ENCODE data around the gene SPCS2.
"Not testable (repeated sequence)": the region's sequence is repeated elsewhere in the genome, so short reads cannot be mapped to it uniquely, and the experiment has no call there.

The SPCS2 gene

DNA sequence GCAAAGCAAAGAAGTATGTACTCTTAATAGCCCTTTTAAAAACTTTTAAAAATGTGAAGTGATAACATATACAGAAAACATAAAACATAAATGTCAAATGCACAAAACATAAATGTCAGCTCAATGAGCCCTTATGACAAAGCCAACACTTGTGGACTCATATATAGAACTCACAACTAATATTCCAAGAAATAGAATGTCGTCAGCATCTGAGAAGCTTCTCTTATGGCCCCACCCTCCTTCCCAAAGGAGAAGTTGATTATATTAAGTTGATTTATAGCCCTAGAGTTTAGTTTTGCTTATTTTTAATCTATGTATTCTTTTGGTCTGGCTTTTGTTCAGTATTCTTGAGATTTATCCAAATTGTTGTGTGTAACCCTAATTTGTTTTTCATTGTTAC is 53.5 kb downstream of the SPCS2 start:
- no peak for DNase-seq

DNA sequence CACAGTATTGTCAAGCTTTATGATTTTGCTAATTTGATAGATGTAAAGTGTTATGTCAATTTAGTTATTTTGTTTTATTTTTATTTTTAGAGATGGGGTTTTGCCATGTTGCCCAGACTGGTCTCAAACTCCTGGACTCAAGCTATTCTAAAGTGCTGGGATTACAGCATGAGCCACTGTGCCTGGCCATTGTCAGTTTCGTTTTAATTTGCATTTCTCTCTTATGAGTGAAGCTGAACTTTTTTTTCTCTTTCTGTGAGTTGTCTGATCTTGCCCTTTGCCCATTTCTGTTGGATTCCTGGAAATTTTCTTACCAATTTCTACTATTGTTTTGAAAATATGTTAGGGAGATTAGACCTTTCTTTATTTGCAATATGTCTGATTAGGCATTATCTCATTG is 55.1 kb downstream of the SPCS2 start:
- DNase-seq: no peak

DNA sequence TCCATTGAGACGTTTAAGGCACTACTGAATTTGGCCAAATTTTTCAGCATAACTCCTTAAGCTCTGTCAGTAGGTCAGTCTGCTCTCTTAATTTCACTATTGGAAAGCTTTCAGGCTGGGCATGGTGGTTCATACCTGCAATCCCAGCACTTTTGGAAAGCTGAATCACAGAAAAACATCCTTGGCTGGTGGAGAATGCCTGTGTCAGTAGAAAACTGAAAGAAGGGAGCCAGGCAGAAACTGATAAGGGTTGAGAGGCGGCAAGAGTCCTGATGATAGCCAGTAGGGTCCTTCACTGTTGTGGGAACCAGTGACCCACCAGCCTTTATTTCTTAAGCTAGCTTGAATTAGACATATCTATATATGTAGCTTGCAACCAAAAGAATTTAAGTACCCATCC is 62.3 kb downstream of the SPCS2 start:
- no peak for DNase-seq

DNA sequence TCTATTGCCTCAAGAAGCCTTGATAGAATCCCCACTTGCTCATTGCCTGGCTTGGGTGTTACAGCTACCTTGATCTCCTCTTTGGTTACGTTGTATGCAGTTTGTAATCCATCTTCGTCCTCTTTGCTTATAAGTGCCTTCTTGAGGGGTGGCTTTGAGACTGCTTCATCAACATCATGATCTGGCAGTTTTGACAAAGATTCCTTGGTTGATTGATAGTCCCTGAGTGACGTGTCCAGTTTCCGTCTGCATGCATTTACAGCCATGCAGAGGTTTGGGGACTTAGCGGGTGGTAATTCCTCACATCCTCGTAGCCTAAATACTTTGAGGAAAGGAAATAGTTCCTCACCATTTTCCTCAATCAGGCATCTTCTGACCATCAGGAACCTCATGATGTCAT is 62.8 kb downstream of the SPCS2 start:
- DNase-seq: no peak

DNA sequence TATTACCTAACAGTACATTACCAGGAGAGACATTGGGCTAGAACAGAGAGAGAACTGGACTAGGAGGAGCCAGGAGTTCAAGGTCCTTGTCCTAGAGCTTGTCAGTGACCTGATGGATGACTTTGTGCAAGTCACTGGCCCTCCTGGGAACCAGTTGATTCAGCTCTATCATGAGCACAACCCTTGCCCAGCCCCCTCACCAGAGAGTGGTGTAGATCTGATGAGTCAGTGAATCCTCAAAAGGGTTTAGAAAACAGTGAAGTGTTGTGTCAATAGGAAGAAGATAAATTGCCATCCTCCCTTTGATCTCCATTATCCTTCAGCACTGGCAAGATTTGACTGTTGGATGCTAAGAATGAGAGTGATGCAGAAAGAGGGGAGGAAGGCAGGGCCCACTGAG is 64.0 kb downstream of the SPCS2 start:
- no peak for DNase-seq

DNA sequence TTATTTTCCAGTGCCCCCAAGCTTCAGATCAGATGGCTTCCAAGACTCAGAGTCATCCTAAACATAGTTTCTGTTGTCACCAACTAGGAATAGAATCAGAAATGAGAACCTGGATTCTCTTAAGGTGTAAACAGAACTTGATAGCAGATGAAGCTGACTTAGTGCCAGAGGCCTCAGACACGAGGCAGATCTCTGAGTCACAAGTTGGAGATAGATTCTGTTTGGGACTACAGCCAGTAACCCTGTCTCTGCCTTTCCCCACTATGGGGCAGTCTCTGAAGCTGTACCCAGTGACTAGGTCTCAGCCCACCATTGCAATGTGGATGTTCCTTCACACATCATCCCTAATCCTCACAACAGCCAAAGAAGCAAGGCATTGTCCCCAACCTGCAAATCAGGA is 65.1 kb downstream of the SPCS2 start:
- DNase-seq: no peak

DNA sequence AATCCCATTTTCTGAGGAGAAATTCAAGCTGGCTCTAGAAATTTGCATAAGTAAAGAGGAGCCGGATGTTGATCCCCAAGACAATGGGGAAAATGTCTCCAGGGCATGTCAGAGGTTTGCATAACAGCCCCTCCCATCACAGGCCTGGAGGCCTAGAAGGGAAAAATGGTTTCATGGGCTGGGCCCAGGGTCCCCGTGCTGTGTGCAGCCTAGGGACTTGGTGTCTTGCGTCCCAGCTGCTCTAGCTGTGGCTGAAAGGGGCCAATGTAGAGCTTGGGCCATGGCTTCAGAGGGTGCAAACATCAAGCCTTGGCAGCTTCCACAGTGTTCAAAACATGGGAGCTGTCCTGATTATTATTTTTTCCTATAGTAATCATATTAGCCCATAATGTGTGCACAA is 70.1 kb downstream of the SPCS2 start:
- not testable (repeated sequence) for DNase-seq

DNA sequence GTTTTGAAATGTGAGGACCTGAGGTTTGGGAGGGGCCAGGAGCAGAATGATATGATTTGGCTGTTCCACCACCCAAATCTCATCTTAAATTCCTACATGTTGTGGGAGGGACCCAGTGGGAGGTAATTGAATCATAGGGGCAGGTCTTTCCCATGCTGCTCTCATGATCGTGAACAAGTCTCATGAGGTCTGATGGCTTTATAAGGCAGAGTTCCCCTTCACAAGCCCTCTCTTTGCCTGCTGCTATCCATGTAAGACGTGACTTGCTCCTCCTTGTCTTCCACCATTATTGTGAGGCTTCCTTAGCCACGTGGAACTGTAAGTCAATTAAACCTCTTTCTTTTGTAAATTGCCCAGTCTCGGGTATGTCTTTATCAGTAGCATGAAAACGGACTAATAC is 71.3 kb downstream of the SPCS2 start:
- DNase-seq: not testable (repeated sequence)

DNA sequence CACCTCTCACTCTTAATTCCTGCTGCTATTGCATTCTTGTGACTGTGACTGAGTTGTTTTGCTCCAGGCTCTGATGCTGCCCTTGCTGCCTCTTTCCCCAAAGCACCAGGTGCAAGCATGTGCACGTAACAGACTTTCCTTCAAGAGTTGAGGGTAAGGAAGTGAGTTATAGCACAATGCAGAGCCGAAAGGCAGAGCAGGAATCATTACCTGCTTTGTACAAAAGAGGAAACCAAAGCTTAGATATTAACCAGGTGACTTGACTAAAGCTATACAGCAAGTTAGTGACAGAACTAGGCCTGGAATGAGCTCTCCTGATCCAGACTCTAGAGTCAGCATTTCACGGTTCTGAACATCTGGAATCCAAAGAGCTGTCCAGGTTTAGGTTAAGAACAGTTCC is 73.2 kb downstream of the SPCS2 start:
- no peak for DNase-seq

DNA sequence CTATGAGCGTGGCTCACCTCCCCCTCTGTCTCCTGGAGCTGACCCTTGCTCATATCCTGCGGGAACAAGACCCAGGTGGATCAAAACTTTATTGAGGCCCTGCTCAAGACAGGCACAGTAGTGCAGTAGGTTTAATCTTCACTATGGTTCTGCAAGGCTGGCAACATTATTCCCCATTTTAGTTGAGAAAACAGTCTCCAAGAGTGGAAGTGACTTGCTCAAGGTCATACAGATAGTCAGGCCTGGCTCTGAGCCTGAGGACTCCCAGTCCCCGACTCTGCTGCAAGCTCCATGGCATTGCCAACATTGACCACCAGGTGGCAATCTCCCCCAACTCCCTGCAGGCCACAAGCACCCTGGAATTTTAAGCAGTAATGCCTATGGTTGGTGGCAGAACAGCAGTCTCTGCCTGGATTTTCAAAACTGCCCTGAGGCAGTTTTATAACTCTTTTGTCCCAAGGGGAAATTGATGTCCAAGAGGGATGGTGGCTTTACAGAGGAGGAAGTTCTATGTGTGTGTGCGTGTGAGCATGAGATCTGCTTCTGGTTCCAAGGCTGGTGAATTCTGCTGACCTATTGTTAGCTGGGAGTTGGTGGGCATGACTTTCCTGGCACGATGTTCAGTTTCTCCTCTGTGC is 73.8 kb downstream of the SPCS2 start:
- DNase-seq: peak; percentile 42

DNA sequence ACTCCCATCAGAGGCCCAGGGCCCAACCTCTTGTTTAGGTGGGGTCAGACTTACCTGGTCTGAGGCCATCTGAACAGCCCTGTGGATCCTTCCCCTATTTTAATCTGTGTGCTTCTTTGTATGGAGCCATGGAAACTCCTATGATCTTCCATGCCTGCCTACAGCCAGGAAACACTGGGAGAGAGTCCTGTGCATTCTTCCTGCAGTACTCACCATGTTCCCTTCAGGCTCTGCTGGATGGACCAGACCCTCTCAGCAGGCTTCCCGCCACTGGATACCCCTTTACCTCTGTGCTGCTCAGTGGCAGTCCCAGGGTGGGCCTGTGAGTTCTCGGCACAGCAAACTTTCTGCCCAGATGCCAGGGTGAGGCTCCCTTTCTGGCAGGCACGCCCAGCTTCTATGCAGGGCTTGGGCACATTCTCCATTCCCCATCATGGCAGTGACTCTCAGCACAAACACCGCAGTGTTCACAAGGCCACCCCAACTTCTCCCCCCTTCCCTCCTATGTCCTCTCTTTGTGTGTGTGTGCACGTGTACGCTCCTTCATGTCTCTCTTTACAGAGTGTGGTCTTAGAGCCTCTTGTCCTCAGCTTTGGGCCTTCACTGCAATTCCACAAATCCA is 74.5 kb downstream of the SPCS2 start:
- no peak for DNase-seq

DNA sequence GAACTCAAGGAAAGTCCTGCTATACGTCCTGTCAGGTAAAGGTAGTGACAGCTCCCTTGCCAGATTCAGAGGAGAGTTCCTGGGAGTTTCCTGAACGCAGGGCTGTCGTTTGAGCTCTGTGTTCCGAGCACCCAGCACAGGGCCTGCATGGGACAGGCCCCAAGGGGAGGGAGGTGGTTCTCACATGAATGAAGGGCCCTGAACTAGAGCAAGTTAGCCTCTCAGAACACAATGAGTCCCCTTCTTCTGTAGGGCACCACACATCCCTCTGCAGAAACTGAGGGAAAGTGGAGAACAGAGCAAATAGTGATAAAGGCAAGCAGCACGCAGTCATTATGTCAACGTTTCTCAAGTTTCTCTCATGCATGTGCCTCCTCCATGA is 75.0 kb downstream of the SPCS2 start:
- no peak for DNase-seq

DNA sequence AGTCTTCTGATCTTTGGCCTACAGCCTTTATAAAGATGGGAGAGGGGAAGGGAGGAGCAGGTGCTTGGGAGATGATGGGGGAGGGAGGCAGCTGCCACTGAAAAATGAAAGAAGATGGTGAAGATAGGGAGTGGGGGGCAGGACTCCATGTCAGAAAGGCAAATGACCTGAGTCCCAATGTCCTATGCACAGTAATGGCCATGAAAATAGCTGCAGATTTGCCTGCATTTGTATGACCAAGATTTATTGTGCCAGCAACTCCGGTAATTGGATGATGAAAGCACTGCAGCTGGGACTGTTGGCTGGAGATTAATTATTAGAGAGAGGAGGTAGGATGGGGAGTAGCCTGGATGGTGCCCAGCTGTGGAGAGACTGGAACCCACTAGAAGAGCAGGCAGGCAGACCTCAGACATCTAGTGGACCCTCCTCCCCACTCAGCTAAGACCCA is 75.7 kb downstream of the SPCS2 start:
- no peak for DNase-seq

DNA sequence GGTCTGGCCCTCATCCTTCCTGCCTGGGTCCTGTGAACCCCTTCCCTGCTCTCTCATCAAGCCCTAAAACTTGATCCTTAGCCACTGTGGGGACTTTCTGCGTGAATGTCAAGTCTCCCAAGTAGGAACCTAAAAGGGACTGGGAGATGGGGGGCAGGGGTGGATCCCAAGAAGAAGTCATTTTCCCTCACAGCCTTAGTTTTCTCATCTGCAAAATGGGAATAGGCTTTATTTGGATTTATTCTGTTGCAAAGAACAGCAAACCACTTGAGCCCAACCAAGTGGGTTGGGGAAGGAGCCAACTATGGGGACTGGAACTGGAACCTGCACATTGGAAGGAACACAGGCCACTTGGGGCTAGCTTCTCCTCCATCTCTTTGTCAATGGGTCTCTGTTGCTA is 76.5 kb downstream of the SPCS2 start:
- no peak for DNase-seq

DNA sequence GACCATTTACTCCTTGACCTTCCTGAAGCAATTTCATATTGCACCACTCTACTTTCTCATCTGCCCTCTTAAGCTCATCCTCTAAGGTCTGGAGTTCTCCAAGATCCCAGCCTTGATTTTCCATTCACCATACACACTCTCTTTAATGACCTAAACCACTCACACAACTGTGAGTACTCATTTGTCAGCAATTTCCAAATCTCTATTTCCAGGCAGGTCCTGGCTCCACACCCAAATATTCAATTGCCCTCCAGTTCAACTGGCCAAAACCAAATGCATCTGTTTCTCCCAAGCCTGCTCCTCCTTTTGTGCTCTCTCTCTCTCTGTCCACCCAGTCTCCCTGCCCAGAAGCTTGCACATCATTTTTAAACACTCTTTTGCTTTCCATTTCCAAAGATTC is 79.3 kb downstream of the SPCS2 start:
- DNase-seq: no peak
